GM18508 (cell line): ENCODE results near the gene COL23A1.

Experiments used
- ATAC-seq: cut with Tn5 transposase; IDR thresholded peaks from one replicate; pipeline ENCODE4 v1.9.1; 2021; ENCODE audit warnings: moderate number of reproducible peaks; ENCODE audit not compliant: insufficient read depth, unreplicated experiment

COL23A1 gene

DNA sequence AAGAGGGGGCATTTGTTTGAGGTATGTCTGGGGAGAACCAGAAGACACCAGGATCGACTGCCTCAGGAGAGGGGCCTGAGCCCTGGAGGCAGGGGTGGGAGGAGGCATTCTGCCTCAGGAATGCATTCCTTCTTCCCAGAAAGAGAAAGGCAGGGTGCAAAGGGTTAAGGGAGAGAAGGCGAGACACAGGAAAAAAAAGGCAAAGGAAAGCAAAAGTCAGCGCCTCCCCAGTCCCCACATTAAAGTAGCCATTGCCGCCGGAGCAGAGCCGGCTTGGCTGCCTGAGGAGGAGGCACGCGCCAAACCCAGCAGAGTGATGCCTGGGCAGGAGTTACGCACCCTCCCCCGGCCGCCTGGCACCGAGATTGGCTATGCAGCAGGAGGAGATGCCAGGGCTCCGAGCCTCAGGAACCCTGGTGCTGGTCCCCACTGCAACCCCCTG is 233.7 kb downstream of the COL23A1 start:
- ATAC-seq = no peak

DNA sequence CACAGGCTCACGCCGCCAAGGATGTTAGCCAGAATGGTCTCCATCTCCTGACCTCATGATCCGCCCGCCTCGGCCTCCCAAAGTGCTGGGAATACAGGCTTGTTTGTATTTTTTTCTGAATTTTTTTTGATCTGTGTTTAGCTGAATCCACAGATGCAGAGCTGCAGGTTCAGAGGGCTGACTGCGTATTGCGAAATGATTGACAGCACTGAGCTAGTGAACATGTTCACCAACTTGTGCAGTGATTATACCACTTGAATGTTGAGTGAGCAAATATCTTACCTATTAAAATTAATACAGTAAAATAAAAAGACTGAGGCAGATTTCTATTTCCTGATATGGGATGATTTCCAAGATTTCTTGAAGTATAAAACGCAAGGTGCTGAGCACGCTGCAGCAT is 234.5 kb downstream of the COL23A1 start:
- ATAC-seq = no peak

DNA sequence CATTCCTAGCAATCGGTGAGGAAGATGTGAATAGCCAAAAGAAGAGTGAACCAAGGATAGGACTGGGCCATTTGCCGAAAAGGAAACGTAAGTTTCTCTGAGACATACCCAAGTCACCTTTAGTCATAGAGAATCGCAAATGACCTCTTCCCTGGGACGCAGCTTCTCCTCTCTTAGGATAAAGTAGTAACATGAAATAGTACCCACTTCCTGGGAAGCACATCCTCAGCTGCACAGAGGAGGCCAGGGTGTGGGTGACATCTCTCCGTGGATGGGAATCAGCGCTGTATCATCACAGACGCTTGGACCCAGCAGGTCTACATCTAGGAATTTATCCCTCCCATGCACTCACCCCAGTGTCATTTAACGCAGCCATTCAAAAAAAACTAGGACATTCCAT is 236.7 kb downstream of the COL23A1 start:
- ATAC-seq = no peak

- ATAC-seq = no peak
Observed at GRCh38 chr5:178352035-178352349, 238.2 kb downstream of the COL23A1 start.

GRCh38 chr5:178351221-178352034 is 238.8 kb downstream of the COL23A1 start:
- ATAC-seq = no peak

DNA sequence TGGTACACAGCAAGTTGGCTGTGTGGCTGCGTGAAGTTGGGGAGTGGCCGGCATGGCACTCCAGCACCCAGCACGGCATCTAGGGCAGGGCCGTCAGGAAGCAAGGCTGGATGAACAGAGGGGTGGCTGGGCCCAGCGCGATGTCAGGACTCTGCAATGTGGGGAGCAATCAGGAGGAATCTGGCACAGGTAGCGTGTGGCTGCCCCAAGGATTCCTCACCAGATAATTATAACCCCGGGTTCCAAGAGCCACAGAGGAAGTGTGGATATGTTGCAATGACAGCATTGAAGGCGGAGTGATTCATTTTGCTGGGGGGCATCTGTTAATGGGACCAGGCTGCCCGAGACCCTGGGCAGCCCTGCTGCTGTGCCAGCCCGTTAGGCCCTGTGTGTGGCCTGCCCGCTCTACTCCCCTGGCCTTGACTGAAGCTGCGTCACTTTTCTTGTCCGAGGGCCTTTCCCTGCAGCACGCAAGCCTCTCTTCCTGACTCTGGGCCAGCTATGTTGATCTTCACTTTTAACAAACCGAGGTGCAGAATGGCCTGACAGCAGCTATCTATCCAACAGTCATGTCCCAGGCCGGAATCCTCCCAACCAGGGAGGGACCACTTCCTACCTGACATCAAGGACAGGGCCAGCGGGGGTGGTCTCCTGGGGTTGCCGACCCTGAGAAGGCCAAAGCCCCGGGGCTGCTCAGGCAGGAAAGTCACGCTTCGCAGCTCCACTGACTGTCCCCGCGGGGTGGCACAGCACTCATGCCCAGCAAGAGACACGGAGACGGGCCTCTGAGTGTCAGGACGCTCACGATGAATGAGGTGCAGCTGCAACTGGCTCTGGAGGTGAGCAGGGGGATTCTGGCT is 239.6 kb downstream of the COL23A1 start:
- no peak for ATAC-seq

GRCh38 chr5:178349625-178350353 is 240.4 kb downstream of the COL23A1 start:
- ATAC-seq = no peak

- ATAC-seq = no peak
Observed at GRCh38 chr5:178349075-178349511, 241.1 kb downstream of the COL23A1 start.

DNA sequence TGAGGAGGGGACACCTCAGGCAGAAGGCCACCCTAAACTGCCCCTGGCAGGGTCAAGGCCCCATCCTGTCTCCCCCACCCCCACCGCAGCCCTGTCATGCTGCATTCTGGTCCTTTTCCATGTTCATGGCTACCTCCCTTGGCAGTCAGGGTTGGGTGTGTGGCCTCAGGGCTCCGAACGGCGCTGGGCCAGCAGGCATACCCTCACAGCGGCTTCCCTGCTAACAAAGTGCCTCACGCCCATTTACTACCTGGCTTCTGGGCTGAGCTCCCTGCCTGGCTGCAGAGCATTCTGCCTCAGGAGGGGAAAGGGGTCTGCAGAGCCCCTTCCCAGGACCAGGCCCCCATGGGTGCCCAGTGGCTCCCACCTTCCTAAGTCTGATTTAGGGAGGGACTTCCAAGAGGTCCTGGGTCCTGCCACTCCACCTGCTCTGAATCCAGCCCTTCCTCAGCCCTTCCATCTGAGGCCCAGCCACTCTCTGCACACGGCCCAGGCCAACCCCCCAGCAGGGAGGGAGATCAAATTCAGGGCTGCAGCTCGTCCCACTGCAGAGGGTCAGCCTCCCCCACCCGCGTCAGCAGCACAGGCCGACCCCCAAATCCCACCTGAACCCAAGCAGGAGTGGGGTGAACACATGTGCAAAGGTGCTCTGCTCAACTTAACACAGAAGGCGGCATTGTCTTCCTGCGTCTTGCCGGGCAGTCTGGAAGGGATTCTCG is 241.7 kb downstream of the COL23A1 start:
- ATAC-seq = no peak

GRCh38 chr5:178347956-178348355 is 242.2 kb downstream of the COL23A1 start:
- no peak for ATAC-seq

DNA sequence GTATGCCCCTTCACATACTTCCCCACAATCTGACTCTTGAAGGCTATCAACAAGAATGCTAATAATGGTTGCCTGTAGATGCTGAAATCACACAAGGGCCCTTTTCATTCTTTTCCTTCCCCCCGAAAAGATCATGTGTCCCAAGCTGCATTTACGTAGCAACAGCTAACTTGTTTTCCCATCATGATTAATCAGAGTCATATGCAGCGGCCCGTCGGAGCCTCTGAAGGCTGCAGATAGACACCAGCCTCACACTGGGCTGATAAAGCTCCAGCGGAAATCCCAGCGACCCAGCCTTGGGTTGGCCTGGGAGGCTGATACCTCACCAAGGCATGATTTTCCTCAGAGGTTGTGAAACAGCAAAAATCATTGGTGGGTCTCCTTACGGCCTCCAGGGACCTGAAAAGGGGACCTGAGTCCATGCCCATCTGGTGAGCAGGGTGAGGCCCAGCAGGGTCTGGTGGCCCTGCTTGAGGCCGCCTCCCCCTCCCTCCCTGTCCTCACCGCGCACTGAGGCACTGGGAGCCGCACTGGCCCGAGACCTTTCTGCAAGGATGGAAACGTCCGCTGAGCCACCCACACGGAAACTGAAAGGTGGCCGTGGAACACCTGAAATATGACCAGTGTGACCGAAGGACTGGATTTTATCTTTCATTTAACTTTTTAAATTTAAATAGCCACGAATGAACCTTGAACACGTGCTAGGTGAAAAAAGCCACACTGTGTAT is 243.4 kb downstream of the COL23A1 start:
- no peak for ATAC-seq

GRCh38 chr5:178343306-178343705 is 246.9 kb downstream of the COL23A1 start:
- ATAC-seq = no peak

- no peak for ATAC-seq
Observed at GRCh38 chr5:178341851-178342140, 248.4 kb downstream of the COL23A1 start.

DNA sequence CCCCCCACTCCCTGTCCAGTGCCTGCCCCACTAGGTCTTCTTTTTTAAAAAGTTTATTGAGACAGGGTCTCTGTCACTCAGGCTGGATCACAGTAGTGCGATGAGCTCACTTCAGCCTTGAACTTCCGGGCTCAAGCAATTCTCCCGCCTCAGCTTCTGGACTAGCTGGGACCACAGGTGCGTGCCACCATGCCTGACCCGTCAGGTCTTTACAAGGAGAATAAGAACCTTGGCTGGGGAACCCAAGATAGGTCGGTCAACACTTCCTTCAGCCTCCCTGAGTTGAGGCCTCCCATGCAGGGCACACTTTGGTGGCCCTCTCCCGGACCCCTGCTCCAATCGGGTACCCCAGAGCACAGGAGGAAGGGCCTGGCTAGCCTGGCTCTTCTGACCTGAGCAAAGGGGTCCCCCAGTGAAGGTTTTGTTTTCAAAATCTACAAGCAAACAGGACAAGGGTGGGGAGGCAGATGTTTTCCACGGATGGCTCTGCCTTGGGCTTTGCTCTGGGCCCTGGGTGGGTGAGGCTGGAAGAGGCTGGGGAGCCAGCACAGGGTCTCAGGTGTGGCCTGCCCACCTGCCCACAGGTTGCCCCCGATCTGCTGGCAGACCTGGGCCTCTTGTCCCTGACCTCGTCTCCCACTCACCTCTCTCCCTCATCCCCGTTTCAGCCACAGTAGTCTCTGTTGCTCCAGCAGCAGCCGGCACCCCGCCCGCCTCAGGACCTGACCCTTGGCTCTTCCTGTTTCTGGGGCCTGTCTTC is 248.9 kb downstream of the COL23A1 start:
- ATAC-seq = no peak

GRCh38 chr5:178340637-178341036 is 249.6 kb downstream of the COL23A1 start:
- no peak for ATAC-seq

GRCh38 chr5:178340187-178340586 is 250.0 kb downstream of the COL23A1 start:
- no peak for ATAC-seq

- no peak for ATAC-seq
Observed at GRCh38 chr5:178339272-178339671, 250.9 kb downstream of the COL23A1 start.

DNA sequence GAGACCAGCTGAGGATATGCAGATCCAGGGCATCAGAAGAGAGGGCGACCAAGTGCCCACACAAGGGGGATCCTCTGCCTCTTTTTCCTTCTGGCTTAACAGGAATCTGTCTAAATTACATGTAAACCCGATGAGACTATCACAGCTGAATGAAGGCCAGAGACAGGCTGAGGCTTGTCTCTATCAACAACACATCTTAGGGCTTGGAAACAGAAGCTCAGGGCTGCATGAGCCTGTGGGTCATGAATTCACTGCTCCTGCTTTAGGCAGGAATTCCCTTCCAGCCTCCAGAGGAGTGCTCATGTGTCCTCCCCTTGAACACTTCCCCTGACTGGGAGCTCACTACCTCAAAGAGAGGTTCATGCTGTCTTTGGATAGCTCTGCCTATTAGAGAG is 251.4 kb downstream of the COL23A1 start:
- ATAC-seq = no peak

- ATAC-seq = no peak
Observed at GRCh38 chr5:178338126-178338749, 252.0 kb downstream of the COL23A1 start.
